CD4-positive, alpha-beta T cell treated with Interleukin-15 for 1 hour (primary cell): ENCODE data around the gene MAFF.

Experiments
- DNase-seq: peaks from one replicate; pipeline ENCODE4 v3.0.0-alpha.2; 2020

MAFF gene

DNA sequence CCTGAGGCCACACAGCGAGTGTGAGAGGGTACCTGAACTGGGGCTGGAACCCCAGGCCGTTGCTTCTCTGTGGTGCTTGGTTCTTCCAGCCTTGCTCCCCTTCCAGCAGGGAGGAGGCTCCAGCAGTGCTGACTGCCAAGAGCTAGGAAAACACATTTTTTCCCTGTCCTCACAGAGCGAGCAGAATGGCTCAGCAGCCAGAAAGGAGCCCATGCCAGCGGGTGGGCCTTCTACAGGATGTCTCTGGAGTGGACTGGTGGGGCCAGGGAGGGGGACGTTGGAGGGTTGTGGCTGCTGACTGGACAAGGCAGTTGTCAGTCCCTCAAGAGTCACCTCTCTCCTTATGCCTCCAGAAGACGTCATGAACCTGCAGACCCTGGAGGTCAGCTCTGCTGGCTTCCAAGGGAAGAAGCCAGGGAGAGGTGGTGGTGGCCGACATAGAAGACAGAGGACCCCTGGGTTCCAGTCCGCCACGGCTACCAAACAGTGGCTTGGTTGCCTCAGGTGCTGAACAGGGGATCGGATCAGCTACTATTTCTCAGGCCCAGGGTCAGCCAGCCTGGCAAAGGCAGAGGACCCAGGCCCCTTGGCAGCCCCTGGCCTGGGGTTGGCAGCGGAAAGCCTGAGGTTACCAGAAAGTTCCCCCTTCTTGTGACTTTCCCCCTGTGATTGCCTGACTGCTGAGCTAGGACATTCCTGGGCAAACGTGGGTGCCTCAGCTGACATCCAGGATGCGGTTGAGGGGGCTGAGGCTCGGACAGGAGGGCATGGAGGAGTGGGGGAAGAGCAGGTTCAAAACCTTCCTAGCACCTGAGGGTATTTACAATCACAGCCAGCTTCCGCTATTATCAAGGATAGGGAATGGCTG lies 3.7 kb downstream of the MAFF start:
- DNase-seq, result no peak

DNA sequence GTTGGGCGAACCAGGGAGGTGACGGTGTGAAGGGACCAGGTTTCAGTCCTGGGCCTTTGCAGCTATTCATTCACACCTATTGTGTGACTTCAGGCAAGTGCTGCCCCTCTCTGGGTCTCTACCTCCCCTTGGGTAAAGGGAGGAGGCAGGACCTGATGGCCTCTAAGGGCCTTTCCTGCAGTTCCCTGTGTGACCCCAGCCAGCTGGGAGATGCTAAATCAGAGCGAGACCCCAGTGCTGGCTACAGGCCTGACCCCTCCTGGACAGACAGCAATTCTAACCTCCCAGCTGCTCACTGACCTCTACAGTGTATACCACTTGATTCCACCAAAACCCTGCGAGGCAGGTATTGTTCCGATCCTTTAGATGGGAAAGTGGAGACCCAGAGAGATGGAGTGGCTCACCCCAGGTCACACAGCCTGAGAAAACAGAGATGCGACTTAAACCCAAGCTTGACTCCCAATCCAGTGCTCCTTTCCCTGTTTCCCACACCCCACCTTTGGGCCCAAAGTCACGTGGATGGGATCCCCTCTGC lies 6.2 kb downstream of the MAFF start:
- no peak for DNase-seq

DNA sequence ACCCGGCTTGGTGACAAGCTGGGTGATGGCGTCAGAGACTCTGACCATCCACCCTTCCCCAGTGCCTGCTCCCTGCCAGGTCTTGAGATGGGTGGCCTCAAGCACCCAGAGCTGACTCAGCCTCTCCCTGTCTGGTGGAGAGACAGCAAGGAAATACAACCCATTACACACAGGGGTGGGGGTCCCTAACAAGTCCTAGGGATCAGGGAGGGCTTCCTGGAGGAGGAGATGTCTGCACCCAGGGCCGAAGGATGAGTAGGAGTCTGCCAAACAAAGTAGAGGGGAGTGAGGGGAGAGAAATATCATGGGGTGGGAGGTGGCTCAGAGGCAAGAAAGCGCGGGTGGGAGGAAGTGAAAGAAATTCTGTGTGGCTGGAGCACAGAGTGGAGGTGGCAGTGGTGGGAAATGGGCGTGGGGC lies 6.8 kb downstream of the MAFF start:
- no peak for DNase-seq

DNA sequence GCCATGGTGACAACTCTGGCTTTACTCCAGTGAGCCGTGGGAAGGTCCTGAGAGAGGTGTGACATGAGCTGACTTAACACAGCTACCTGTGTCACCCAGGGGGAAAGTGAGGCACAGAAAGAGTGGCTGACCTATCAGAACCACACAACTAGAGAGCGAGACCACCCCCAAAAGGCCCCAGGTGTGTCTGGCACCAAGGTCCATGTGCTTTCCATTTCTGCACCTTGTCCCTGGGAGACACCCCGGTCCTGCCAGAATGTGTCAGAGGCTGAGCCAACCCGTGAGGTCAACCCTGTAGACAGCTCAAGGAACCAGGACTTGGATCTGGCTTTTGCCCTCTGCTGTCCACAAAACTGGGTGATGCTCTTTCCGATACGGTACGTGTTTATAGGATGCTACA lies 9.8 kb downstream of the MAFF start:
- DNase-seq, result no peak

DNA sequence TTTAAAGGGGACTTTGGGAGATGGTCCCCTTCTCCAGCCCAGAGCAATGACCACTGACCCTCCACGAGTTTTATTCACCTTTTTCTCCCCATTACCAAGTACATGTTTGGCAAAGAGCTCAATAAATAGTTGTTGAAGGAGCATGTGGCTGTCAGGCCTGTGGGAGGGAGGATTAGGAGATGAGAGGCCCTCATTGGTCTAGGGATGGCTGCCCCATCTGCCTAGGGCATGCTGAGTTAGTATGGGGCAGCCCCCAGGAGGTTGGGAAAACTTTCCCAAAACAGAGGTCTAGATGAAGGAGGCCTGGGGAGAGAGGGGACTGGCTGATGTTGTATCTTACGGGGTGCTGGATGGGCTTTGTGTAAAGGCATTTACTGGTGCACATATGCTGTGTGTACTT lies 10.6 kb downstream of the MAFF start:
- DNase-seq, result no peak

DNA sequence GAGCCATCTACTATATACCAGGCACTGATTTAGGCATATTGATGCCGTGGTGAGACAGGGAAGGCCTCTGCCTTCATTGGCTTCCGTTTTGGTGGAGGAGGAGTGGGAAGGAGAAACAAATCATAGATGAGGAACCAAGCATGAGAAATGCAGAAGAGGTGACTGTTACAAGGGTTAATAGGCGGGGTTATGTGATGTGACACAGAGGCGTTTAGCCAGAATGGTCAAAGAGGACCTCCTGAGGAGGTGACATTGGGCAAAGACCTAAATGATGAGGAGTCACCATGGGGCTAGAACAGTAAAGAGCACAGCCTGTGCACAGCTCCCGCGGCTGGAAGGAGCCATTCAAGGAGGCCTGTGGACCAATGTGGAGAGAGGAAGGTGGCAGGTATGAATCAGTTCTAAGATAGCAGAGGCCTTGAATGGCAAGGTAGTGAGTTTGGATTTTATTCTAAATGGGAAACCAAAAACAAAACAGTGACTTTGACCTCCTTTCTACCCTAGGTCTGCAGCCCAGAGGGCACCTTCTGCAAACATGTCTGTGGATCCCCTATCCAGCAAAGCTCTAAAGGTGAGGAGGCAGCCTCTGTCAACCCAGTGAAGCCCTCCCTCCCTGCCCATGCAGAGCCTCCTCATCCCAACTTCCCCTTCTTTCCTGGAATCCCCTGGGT lies 11.7 kb downstream of the MAFF start:
- no peak for DNase-seq

DNA sequence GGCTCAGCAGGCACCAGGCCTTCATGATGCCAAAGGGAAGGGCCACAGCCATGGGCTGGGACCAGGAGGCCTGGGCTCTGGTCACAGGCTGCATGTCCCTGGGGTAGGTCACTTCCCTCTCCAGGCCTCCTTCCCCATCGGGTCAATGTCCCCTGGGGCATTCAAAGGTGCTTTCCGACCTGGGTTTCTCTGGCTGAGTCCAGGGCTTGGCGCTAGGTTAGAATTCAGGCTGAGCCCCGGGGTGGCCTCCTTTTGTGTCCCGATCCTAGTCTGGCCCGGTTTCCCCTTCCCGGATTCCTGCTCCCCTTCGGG lies 12.2 kb downstream of the MAFF start:
- no peak for DNase-seq

DNA sequence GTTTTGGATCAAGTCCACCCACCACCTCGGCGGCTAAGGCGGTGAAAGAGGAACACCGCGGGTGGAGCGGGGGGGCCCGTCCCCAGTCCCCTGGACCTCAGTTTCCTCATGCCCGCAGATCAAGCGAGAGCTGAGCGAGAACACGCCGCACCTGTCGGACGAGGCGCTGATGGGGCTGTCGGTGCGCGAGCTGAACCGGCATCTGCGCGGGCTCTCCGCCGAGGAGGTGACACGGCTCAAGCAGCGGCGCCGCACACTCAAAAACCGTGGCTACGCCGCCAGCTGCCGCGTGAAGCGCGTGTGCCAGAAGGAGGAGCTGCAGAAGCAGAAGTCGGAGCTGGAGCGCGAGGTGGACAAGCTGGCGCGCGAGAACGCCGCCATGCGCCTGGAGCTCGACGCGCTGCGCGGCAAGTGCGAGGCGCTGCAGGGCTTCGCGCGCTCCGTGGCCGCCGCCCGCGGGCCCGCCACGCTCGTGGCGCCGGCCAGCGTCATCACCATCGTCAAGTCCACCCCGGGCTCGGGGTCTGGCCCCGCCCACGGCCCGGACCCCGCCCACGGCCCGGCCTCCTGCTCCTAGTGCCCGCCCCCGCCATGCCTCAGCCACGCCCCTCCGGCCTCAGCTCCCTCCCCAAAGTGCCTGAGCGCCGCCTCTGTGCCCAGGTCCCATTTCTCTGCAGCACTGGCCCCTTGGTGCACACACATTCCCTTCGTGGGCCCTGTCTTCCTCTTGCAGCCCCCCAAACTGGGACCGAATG lies 12.7 kb downstream of the MAFF start:
- peak; percentile 81 for DNase-seq

DNA sequence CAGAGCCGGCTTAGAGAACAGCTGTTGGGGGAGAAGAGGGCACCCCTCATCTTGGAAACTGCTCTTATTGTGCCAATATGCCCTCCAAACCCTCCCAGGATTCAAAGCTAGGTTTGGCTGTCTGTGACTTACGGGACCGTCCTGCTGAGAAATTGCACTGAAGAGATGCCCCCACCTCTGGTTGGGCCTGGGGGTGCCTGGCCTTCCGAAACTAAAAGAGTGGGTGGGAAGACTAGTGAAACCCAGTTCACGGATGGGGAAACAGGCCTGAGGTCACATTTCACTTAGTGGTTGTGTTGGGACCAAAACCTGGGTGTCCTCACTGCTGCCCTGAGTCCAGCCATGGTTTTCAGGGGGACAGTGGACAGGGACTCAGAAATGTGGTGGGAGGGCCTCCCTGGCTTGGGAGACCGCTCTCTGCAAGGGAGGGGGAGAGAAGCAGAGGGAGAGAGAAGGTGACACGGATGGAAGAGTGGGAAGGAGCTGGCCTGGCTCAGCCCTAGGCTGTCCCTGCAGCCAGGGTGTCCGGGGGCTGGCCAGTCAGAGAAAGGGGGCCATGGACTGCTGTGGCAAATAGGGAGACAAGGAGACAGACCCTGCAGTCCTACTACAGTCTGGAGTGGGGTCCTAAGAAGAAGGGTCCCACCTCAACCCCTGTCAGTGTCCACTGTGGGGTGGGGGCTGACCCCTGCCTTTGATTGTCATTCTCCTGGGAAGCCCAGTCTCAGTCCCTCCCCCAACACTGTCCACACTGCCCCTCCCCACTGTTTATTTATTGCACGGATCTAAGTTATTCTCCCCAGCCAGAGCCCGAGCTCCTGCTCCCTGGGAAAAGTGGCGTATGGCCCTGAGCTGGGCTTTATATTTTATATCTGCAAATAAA lies 13.6 kb downstream of the MAFF start:
- DNase-seq, result no peak

DNA sequence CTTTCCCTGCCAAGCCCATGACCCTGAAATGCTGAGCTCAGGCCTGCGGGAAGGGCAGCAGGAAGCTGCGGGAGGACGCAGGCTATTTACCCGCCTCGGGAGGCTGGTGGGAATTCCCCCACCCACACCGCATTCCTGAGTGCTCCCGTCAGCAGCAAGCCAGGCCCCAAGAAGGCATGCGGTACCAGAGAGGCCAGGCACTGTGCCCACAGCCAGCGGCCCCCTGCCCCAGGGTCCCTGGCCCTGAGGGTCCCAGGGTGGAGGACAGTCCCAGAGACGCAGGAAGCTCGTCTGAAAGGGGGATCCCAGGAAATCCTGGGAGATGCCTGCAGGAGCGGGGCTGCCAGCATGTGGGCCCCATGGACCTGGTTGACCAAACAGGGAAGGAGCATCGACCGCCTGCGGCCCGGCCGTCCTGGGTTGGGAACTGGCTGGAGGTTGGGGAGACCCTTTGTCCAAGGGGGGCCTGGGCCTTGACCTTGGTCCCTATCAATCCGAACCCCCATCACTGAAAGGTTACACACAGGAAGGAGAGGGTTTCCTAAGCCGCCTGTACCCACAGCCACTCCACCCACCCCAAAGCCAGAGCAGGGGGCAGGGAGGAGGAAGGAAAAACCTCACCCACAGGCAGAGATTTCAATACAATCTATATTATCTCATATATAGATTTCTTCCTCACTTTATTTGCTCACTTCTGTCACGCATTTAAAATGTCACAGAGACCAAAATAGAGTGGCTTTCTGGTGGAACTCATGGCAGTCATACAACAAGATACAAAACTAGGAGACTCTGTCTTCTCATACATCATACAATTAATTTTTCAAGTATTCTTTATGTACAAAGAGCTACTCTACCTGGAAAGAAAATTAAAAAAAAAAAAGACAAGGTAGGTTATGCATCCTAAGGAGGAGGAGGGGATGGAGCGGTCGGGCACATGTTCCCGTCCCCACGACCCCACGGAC lies 17.1 kb downstream of the MAFF start:
- peak; percentile 49 for DNase-seq

DNA sequence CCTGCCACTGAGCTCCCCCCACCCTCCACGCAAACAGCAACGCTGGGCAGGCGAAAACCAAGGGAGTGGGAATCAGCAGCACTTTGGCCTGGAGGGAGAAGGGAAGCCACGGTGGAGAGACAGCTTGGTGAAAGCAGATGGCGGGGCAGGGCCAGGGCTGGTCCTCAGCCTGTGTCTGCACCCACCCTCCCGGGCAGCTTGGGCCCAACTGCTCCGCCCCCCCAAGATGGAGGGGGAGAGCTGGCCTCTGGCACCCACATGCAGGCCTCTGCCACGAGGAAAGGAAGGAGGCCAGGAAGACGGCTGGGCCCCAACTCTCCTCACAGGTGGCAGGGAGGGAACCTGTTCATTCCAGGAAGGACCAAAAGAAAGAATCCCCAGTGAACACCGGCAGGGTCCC lies 17.8 kb downstream of the MAFF start:
- no peak for DNase-seq

DNA sequence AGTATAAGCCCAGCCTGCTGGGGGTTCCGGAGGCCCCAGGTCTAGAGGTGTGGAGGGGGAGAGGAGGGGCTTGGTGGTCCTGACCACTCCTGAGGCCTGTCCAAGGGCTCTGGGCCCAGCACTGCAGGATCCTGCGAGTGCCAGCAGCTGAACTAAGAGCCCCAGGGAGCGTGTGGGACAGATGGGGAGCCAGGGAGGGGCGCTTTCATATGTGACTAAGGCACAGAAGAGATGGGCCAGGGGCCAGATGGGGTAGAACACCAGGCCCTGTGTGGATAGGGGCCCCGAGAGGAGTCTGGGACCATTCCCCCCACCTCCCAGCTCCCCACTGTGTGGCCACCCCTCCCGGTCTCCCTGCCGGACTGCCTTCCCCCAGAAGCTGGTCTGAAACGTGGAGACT lies 18.4 kb downstream of the MAFF start:
- no peak for DNase-seq

DNA sequence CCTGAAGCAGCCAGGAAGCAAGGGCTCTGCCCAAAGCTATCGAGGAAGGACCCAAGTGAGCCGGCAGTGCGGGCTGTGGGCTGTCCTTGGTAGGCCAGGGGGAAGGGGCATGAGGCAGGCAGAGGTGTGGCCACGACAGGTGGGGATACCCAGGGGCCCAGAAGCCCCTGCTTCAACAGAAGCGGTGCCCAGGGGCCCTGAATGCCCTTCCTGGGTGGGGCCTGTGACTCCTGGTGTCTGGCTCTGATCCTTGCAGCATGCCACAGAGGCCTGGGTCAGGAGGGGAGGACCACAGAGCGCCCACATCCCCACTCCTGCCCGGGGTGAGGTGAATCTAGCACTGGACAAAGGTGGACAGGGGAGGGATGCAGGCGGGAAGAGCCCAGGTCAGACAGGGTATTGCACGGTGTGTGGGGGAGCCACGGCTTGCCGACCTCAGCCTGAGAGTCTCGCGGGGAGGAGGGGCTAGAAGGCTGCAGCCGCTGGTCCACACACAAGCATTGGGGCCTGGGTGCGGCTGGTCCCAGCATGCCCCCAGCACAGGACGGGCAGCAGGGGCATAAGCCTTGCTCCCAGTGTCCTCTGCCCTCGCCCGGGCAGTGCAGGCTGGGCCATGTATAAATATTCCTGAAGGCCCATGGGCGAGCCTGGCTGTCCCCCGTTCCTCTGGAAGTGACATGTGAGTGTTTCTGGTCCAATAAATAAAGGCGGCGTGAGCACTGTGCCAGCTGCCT lies 19.0 kb downstream of the MAFF start:
- no peak for DNase-seq

DNA sequence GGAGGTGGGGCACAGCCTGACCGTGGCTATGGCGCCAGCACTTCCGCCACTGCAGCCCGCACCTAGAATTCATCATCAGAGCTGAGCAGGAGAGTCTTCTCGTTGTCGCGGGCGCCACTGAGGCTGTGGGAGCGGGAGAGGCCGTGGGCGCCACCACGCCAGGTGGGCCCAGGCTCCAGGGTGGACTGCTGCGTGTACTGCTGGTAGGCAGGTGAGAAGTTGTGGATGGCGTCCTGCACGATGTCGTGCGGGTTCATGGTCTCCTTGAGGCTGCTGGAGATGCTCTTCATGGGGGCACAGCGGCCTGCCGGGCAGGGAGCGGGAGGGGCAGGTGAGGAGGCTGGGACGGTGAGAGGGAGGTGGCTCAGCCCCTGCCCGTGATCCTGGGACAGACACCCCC lies 19.6 kb downstream of the MAFF start:
- DNase-seq, result no peak

DNA sequence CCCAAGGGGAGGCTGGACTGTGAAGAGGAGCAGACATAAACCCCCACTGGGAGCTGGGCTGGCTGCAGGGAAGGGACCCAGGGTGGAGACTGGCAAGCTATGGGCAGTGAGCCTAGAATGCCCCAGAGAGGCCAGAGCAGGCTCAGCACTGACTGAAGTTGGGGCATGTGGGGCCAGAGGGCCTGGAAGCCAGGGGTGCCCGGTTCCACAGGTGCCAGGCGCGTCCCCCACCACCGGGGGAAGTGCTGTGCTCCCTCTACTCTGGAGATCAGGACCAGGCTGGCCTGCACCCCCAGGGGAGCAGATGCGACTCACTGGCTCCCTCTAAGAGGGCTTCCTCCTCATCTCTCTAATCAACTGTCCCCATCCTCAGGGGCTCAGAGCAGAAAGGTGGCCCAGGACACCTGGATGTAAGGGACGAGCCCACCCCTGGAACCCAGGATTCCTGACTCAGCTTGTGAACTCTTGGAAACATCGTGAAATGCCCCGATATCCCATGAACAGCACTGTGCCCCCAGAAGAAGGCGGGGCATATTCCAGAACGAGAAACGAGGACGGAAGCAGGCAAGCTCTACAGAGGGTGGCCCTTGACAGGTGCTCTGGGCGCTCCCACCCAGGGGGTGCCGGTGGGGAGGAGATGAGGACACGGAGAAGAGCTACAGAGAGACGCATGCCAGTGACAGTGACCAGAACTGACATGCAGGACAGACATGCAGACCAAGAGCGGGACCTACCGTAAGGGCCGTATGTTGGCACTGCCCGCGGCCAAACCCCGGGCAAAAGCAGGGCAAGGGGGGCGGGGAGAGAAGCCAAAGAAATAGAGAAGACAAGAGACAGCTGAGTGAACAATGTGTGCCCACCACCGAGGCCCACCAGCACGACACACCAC lies 20.4 kb downstream of the MAFF start:
- no peak for DNase-seq

DNA sequence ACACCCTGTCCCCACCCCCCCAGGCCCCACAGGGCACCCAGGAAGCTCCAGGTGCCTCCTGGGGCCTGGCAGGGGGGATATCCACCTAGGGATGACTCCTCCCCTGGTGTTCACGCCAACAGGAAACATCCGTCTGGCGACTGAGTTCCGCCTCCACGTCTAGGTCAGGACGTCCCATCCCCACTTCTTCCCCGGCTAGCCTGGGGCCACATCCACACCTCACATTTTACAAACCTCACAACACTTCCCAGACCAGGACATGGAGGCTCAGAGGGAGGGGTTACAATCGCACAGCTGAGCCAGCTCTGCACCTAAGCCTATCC lies 21.0 kb downstream of the MAFF start:
- DNase-seq, result no peak

DNA sequence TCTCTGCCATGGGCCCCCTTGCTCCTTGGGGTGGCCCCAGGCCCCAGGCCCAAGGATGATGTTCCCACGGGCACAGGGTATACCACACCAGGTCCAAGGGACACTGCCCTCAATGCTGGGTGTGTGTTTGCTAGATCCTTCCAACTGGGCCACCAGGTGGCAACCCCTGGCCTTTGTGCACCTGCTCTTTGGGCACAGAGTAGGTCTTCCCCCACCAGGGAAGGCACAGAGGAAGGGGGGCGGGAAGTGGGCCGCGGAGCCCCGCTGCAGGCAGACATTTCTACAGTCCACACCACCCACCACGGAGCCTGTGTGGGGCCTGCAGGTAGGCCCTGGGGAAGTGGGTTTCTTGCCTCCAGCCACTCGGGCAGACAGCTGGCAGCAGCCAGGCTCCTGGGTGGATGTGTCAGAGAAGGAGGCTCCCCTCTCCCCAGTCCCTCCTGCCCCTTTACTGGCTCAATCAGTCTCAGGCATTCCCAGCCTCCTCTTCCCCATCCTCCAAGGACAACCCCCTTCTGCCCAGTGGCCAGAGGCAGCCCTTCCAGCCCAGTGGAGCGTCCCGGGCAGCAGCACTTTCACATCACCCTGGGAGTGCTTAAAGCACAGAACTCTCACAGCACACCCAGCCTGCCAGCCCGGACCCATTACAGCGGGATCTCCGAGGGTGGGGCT lies 21.6 kb downstream of the MAFF start:
- no peak for DNase-seq

DNA sequence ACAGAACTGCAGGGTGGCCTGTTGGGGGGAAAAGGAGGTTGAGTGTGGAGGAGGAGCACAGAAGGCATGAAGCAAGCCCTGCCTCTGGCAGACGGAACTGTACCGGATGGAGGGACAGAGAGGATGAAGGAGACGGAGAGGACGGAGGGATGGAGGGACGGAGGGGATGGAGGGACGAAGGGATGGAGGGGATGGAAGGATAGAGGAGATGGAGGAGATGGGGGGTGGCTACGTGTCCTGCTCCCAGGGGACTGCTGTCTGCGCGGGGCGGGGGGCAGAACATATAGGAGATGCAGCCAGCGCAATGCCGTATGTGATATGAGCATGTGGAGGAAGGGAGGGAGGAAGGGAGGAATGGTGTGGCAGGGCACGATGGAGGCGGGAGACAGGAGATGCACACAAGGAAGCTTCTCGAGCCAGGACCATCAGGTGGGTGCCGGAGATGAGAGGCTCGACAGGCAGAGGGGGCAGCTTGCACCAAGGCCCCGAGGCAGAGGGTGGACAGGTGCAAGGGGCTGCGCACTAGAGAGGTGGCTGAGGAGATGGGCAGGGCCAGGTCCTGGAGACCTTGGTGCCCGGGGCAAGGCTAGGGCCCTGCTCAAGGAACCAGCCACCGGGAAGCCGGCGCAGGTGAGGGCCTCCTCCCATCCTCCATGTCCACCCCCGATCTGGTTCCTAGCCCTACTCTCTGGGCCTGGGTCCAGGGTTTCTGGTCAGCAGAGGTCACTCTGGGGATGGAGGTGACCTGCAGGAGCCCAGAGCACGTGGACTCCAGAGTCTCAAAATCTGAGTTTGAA lies 25.3 kb downstream of the MAFF start:
- DNase-seq, result no peak
